ENCODE data around the gene TRNAU1AP. TPM values are rescaled to one million over a fixed set of nuclear protein-coding genes. Genes with fewer than 3 reads are reported as not detected.
"Not testable (repeated sequence)": the region's sequence is repeated elsewhere in the genome, so short reads cannot be mapped to it uniquely, and the experiment has no call there.

Gene TRNAU1AP
- polyA plus RNA-seq, 4 donors: 21.6 to 27.0 (median 23.3) TPM

DNA sequence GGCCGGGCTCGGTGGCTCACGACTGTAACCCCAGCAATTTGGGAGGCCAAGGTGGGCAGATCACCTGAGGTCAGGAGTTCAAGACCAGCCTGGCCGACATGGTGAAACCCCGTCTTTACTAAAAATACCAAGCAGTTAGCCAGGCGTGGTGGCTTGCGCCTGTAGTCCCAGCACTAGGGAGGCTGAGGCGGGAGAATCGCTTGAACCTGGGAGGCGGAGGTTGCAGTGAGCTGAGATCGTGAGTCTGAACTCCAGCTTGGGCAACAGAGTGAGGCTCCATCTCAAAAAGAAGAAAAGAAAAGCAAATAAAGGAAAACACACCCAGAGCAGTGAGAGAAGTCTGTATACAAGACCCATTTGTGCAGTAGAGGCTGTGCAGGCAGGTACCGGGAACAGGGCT lies 32.1 kb upstream of the TRNAU1AP start:
- DNase-seq (ENCODE audit: low read depth in 4 of 4, low spot score in 2 of 4): not testable (repeated sequence)

DNA sequence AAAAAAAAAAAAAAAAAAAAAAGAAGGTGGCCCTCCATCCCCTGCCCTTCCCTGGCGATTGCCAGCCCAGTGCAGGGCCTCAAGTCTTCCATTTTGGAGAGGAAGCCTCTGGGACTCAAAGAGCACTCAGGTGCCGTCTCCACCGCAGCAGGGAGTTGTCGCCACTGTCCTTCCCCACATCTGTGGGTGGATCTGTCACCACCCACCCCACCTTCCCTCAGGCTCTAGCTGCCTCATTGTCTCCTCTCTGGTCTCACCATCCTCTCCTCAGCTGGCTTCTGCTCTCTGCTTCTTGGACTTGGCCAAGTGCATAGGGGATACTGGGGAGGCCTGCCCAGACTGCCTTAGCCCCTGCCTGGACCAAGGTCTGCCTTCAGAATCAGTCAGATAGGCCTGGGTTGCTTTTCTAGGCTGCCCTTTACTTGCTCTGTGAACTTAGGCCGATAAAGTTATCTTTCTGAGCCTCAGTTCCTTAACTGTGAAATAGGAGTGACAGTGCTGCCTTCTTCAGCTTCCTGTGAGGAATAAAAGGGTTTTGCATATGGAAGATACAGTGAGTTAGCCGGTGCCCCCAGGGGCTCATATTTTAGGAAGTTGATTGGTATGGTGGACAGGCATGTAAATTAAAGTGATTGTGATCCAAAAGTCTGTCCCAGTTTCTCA lies 31.3 kb upstream of the TRNAU1AP start:
- no peak for DNase-seq (ENCODE audit: low read depth in 4 of 4, low spot score in 2 of 4)

DNA sequence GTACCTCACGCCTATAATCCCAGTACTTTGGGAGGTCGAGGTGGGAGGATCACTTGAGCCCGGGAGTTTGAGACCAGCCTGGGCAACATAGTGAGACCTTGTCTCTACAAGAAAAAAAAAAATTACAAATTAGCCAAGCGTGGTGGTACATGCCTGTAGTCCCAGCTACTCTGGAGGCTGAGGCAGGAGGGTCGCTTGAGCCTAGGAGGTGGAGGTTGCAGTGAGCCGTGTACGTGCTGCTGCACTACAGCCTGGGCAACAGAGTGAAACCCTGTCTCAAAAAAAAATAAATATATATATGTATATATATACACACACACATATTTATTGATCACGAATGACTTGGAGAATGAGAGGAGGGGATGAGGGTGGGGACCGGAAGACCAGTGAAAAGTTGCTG lies 30.3 kb upstream of the TRNAU1AP start:
- DNase-seq (ENCODE audit: low read depth in 4 of 4, low spot score in 2 of 4): not testable (repeated sequence)

DNA sequence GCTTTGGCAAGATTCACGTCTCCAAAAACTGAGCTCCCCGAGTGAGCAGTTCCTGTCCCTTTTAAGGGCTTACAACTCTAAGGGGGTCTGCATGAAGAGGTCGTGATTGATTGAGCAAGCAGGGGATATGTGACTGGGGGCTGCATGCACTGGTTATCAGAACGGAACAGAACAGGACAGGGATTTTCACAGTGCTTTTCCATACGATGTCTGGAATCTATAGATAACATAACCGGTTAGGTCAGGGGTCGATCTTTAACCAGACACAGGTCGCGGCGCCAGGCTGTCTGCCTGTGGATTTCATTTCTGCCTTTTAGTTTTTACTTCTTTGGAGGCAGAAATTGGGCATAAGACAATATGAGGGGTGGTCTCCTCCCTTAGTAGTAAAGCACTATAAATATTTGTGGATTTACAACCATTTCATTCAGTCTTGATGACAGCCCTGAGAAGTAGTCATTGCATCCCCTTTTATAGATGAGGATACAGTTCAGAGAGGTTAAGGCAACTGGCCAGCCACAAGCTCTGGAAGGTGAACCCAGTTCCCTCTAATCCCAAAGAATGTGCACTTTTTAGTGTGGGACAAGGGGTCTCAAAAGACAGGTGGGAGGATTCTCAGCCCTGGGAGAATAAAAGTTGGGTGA lies 27.8 kb upstream of the TRNAU1AP start:
- not testable (repeated sequence) for DNase-seq (ENCODE audit: low read depth in 4 of 4, low spot score in 2 of 4)

DNA sequence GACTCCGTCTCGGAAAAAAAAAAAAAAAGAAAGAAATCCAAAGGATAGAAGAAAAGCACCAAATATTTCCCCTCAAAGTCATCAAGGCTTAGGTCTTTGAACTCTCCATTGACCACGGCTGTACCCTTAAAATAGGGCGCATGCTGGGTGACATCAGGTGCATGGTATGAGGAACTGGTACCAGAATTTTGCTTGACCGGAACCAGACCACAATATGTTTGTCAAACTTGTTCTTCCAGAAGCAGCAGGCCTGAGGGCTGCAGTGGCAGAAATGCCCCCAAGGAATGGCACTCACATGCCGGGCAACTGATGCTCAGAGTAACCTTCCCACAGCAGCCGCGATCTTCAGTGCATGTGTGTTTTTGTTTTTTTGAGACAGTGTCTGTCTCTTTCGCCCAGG lies 26.0 kb upstream of the TRNAU1AP start:
- no peak for DNase-seq (ENCODE audit: low read depth in 4 of 4, low spot score in 2 of 4)

DNA sequence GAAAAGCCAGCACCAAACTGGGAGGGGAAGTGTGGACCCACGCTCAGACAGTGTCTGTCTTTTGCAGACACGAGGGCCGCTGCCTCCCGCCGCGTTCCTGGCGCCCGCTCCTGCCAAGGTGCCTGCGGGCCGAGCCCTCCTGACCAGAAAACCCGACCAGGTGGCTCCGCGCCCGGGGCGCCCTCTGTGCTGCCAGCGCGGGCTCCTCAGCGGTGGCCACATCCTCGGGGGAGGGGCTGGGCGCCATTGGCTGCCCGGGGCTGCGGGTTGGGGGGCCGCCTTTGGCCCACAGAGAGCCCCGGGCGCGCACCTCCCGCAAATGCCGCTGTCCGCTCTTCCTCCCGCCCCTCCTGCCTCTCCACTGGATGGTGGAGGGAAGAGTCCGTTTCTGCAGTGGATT lies 22.4 kb upstream of the TRNAU1AP start:
- DNase-seq (ENCODE audit: low read depth in 4 of 4, low spot score in 2 of 4): no peak

DNA sequence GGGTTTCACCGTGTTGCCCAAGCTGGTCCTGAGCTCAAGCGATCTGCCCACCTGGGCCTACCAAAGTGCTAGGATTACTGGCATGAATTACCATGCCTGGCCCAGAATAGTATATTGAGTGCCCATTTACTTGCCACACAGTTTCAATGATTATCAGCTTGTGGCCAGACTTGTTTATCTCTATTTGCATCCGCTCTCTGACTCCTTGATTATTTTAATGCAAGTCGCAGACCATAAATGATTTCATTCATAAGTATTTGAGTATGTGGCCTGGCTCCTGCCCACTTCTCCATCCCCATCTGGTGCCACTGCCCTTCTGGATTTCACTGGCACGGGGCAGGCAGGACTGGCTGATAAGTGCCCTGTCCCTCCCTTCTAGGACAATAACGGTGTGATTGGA lies 18.2 kb upstream of the TRNAU1AP start:
- no peak for DNase-seq (ENCODE audit: low read depth in 4 of 4, low spot score in 2 of 4)

DNA sequence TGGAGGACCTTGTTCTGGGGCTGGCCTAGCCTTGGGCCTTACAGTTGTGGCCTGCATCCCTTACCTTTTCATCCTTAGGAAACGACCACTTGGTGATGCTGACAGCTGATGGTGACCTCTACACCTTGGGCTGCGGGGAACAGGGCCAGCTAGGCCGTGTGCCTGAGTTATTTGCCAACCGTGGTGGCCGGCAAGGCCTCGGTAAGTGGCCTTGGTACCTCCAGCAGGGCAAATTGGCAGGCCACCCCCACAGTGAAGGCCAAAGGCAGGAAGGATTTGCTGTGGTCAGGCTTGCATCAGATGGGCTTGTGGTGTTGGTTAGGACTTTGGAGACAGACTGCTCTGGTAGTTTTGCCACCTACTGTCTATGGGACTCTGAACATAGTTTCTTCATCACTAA lies 17.7 kb upstream of the TRNAU1AP start:
- no peak for DNase-seq (ENCODE audit: low read depth in 4 of 4, low spot score in 2 of 4)

DNA sequence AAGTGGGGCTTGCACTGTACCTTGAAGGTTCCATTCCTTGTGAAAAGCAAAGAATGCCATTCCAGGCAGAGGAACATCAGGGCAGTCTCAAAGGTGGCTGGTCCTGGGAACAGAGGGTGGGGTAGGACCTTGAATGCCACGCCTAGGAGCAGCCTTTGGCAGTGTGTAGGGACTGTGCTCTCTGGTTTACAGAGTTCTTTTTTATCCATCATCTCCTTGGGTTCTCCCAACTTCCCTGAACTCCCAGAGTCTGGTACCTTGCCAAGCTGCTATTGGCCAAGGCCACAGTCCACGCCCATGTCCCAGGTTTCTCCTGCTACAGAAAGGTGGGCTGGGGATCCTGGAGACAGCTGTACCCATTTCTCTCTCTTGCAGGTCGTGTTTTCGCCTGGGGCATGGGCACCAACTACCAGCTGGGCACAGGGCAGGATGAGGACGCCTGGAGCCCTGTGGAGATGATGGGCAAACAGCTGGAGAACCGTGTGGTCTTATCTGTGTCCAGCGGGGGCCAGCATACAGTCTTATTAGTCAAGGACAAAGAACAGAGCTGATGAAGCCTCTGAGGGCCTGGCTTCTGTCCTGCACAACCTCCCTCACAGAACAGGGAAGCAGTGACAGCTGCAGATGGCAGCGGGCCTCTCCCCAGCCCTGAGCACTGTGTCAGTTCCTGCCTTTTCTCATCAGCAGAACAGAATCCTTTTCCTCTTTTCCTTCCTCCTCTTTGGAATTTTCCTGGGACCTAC lies 15.3 kb upstream of the TRNAU1AP start:
- DNase-seq (ENCODE audit: low read depth in 4 of 4, low spot score in 2 of 4): no peak

DNA sequence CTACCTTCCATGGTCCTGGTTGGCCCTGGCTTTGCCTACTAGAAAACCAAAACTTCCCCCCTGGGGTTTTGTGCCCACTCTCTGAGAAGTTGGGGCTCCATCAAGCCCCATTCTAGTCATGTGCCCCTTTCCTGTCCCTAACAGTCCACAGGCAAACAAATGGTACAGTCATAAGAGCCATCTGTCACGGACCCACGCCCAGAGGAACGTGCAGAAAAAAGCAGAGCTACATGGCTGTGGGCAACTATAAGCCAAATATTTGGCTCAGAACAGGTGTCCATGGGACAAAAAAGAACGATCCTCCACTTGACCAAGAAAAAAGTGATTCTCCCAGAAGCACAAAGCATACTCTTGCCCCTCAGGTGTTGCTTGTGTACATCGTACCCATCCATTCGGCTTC lies 14.6 kb upstream of the TRNAU1AP start:
- DNase-seq (ENCODE audit: low read depth in 4 of 4, low spot score in 2 of 4): no peak

DNA sequence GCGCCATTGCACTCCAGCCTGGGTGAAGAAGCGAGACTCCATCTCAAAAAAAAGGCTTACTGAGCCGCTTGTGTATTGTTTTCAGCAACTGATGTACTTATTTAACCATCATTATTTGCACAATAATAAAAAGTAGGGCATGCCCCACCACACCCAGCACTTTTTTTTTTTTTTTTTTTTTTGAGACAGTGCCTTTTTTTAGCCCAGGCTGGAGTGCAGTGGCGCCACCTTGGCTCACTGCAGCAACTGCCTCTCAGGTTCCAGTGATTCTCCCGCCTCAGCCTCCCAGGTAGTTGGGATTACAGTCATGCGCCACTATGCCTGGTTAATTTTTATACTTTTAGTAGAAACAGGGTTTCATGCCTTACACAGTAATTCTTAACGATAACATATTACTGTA lies 12.2 kb upstream of the TRNAU1AP start:
- DNase-seq (ENCODE audit: low read depth in 4 of 4, low spot score in 2 of 4): no peak

DNA sequence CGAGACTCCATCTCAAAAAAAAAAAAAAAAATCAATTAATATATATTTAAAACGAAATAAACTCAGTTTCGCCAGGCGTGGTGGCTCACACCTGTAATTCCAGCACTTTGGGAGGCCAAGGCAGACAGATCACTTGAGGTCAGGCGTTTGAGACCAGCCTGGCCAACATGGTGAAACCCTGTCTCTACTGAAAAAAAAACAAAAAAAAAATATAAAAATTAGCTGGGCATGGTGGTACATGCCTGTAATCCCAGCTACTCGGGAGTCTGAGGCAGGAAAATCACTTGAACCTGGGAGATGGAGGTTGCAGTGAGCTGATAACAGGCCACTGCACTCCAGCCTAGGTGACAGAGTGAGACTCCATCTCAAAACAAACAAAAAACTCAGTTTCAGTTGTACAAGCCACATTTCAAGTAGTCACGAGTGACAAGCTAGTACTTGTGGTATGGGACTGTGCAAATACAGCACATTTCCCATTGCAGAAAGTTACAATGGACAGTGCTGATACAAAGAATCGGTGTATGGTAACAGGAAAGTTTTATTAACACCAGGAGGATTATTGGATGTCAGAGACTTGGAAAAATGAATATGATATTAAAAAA lies 11.4 kb upstream of the TRNAU1AP start:
- DNase-seq (ENCODE audit: low read depth in 4 of 4, low spot score in 2 of 4): not testable (repeated sequence)

DNA sequence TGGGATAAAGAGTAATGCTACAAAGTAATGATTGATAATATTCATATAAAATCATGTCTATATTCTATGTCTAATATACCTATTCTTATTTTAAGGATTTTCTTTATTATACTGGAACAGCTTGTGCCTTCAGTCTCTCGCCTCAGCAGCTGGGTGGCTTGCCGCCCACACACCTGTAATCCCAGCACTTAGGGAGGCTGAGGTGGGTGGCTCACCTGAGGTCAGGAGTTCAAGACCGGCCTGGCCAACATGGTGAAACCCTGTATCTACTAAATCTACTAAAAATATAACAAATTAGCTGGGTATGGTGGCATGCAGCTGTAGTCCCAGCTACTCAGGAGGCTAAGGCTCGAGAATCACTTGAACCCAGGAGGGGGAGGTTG lies 7.6 kb upstream of the TRNAU1AP start:
- DNase-seq (ENCODE audit: low read depth in 4 of 4, low spot score in 2 of 4): no peak

DNA sequence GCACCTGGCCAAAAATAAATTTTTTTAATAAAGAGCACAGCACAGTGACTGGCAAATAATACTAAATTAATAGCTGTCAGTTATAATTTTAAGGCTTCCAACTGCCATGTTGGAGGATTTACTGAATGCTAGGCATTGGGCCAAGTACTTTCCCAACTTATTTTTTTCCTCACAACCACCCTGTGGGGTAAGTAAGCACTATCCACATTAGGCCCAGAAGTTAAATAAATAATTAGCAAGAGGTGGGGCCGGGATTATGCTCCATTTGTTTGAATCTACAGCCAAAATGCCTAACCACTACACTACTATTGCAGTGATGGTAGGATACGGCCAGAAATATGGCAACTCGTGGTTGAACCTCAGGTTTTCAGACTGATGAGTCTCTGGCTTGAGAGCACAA lies 4.6 kb upstream of the TRNAU1AP start:
- no peak for DNase-seq (ENCODE audit: low read depth in 4 of 4, low spot score in 2 of 4)

DNA sequence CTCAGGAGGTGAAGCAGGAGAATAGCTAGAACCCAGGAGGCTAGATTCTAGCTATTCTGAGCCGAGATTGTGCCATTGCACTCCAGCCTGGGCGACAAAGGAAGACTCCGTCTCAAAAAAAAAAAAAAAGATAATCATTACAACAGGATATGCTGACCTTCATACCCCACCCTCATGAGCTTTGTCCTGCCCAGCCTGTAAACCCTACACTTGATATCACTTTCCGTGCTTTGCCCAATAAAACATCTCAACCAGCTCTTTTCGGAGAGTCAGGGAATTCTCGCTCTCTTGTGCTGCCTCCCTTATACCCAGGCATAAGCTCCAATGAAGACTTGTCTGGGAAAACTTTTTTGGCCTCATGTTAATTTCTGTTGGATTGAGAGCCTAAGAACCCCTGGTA lies 1.5 kb upstream of the TRNAU1AP start:
- DNase-seq (ENCODE audit: low read depth in 4 of 4, low spot score in 2 of 4): no peak

DNA sequence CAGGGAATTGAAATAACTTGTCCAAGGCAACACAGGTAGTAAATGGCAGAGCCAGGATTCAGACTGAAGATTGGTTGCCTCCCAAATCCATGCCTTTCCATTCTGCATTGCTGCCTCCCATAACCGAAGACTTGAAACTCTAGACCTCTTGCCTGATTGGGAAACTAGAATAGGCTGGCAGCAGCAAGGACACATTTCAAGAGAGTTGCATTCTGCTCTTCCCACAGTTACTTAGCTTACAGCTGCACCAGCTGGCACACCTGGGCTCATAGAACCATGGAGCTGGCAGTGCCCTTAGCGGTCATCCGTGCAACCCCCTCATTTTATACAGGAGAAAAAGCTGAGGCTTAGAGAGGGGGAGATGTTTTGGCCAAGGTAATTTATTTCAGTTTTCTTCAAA lies 8.0 kb downstream of the TRNAU1AP start:
- no peak for DNase-seq (ENCODE audit: low read depth in 4 of 4, low spot score in 2 of 4)

DNA sequence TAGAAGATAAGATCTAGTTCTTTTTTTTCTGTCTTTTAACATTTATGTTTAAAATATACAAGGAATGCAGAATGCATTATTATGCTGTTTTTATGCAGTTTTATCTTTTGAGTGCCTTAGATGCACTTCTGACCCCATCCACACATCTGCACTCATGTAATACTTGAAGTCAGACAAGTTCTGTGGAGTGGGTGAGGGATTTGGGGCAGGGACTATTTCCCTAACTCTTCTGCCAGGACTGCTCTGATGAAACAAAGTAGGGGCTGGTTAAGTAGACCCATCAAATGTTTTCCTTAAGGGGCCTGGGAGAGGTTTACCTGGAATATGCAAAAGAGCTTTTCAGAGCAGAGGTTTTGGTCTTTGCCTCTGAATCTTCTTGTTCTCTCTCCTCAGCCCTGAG lies 11.4 kb downstream of the TRNAU1AP start:
- DNase-seq (ENCODE audit: low read depth in 4 of 4, low spot score in 2 of 4): no peak

DNA sequence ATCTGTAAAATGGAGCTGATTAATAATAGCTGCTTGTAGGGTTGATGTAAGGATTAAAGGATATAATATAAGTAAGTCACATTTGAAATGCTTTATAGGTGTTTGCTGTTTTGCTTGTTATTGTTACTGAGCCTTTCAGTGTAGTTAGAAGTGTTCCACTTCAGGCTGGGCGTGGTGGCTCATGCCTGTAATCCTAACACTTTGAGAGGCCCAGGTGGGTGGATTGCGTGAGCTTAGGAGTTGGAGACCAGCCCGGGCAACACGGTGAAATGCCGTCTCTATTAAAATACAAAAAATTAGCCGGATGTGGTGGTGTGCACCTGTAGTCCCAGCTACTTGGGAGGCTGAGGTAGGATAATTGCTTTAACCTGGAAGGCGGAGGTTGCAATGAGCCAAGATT lies 12.2 kb downstream of the TRNAU1AP start:
- DNase-seq (ENCODE audit: low read depth in 4 of 4, low spot score in 2 of 4): no peak

DNA sequence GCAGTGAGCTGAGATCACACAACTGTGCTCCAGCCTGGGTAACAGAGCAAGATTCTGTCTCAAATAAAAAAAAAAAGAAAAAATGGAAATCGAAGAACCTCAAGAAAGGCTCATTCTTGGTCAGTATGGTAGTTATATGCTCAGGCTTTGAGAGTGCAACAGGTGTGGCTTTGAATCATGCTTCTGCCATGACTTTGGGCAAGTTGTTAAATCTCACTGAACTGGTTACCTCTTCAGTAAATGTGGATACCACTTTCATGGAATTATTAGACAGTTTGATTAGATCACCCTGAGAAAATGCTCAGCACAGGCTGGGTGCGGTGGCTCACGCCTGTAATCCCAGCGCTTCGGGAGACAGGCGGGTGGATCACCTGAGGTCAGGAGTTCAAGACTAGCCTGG lies 12.8 kb downstream of the TRNAU1AP start:
- no peak for DNase-seq (ENCODE audit: low read depth in 4 of 4, low spot score in 2 of 4)

DNA sequence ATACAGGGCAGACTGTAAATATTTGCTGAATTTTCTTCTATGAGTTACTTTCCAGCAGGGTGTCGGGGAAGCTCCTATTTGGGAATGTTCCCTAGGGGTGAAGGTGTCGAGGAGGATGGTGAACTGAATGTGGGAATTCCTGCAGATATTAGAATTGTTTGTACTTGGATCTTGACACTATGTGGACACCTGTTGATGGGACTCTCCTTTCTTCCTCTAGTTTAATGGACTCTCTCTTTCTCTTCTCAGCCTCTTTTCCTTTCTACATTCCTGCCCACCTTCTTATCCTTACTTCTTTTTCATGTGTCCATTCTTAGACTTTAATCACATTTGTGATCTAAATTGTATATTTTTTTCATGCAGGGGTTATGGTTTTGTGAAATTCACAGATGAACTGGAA lies 14.0 kb downstream of the TRNAU1AP start:
- no peak for DNase-seq (ENCODE audit: low read depth in 4 of 4, low spot score in 2 of 4)

DNA sequence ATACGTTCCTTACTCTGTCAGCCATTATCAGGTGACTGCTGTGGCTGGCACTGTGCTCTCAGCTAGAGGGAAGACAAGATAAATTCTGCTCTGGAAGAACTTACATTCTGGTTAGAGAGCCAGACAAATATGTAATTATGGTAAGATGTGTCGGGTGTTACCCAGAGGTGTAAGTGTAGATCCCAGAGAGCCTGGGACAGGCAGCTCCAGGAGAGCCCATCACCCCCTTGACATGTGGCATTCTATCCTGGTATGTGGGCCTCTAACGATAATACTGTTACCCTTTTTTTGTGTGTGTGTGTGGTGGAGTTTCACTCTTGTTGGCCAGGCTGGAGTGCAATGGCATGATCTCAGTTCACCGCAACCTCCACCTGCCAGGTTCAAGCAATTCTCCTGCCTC lies 19.0 kb downstream of the TRNAU1AP start:
- no peak for DNase-seq (ENCODE audit: low read depth in 4 of 4, low spot score in 2 of 4)

DNA sequence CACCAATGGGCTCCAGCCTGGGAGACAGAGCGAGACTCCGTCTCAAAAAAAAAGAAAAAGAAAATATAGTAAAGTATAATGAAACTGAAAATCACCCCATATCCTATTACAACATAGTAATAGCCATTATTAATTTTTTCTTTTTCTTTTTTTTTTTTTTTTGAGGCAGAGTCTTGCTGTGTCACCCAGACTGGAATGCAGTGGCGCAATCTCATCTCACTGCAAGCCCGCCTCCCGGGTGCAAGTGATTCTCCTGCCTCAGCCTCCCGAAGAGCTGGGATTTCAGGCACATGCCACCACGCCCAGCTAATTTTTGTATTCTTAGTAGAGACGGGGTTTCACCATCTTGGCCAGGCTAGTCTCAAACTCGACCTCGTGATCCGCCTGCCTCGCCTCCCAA lies 20.0 kb downstream of the TRNAU1AP start:
- DNase-seq (ENCODE audit: low read depth in 4 of 4, low spot score in 2 of 4): not testable (repeated sequence)
